GM23248 (cell line): Measurements from ENCODE around the gene PPFIA1.

ENCODE experiments used
- EZH2 ChIP-seq: fragments of 200-600 bp; sonication (generic); IDR thresholded peaks from 2 replicates; pipeline ENCODE4 v1.6.1; 2018; ENCODE audit warnings: antibody characterized with exemption, mild to moderate bottlenecking; ENCODE audit not compliant: insufficient read depth, poor library complexity, severe bottlenecking
- EZH2phosphoT487 ChIP-seq: fragments of 200-600 bp; sonication (generic); IDR thresholded peaks from 2 replicates; pipeline ENCODE4 v1.6.1; 2018; ENCODE audit warnings: antibody characterized with exemption, moderate library complexity, mild to moderate bottlenecking, low read depth; ENCODE audit not compliant: insufficient read depth

- TF ChIP-seq EZH2 (no peak), EZH2phosphoT487 (no peak)
Measured at GRCh38 chr11:70317581-70318305, 47.3 kb downstream of the PPFIA1 start.
